NCI-H1092 (cell line): Measurements from ENCODE around the gene HTR2C.
"Not testable (repeated sequence)": the region's sequence is repeated elsewhere in the genome, so short reads cannot be mapped to it uniquely, and the experiment has no call there.

Experiments used
- DNase-seq: peaks from one replicate; lab custom pipeline; 2025; lab: John Stamatoyannopoulos, UW

HTR2C gene

DNA sequence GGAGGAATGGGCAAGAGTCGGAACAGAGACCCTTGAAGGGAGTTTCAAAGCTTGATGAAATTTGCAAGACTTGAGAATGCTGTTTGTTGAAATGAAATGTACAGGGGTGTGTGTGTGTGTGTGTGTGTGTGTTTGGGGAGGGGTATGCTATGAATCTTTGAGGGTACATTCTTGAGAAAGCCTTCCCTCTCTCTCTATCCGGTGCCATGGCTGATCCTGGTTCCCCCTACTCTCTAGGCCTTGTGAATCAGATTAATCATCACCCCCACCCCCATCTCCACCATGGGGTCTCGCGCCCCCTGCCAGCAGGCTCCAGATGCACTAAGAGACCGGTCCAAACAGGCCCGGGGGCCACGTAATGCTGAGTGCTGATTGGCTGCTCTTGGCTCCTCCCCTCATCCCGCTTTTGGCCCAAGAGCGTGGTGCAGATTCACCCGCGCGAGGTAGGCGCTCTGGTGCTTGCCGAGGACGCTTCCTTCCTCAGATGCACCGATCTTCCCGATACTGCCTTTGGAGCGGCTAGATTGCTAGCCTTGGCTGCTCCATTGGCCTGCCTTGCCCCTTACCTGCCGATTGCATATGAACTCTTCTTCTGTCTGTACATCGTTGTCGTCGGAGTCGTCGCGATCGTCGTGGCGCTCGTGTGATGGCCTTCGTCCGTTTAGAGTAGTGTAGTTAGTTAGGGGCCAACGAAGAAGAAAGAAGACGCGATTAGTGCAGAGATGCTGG, at the start of gene HTR2C:
Gene HTR2C (plus strand): TSS at position 441 of the 729 bp plus-strand sequence. CDS start 142,851 bp downstream, outside the sequence.
- no peak for DNase-seq

DNA sequence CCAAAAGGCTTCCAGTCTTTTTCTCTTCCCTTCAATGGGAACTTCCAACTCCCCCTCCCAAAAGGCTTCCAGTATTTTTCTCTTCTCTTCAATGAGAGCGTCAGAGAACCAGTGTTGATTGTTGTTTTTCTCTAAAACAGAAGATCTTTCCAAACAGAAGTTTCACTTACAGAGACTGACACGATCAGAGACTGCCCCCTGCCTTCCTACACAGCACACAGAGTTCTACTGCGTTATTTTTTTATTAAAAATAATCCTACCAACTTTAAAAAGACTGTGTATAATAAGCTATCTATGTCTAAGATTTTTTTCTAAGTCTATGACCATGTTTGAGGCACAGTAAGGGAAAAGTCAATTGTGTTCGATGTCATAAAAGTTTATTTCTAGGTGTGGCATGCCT, 3.5 kb upstream of the HTR2C start:
- DNase-seq, result no peak

- no peak for DNase-seq
Measured at GRCh38 chrX:114581528-114582263, 2.2 kb upstream of the HTR2C start.

GRCh38 chrX:114582264-114582632, 1.6 kb upstream of the HTR2C start:
- no peak for DNase-seq

DNA sequence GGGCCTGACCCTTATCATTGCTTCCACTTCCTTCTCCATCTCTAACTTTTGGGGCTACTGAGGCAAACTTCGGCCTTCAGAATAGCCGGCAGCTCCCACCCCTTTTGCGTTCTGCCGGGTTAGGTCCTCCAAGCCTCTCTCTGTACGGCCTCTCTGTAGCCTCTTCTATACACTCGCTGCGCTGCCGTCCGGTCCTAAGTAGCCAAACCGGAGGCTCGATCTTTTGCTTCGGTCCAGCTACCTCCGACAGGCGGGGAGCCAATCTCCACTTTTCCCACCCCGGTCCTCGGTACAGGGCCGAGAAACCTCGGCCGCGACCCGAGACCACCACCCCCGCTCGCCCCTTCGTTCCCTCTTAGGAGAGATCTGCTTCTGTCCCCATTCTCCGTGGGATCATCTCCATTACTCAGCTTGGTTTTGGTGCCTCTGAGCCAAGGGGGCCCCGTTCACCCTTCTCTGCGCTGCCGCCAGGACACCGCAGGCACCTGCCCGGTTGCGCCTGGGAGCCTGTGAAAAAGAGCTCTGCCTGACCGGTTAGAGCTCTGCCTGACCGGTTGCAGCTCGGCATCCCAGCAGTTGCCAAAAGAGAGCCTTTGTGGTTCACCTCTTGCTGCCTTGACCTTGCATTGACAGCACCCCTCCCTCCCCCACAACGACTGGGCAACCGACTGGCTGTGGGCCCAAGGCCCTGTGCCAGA, 1.0 kb upstream of the HTR2C start:
- no peak for DNase-seq

DNA sequence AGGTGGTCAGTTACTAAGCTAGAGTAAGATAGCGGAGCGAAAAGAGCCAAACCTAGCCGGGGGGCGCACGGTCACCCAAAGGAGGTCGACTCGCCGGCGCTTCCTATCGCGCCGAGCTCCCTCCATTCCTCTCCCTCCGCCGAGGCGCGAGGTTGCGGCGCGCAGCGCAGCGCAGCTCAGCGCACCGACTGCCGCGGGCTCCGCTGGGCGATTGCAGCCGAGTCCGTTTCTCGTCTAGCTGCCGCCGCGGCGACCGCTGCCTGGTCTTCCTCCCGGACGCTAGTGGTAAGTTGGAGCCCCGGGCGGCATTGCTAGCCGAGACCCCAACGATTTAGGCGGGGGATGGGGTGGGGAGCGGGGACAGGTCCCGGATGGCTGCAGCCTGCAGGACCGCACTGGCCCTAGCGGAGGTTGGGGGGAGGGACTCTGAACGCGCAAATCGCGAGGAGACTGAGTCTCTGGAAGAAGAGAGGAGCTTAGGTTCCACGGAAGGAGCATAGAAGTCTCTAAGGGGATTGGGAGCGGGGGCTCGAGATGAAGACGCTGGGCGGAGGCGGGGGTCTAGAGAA, 573 bp downstream of the HTR2C start:
- no peak for DNase-seq

DNA sequence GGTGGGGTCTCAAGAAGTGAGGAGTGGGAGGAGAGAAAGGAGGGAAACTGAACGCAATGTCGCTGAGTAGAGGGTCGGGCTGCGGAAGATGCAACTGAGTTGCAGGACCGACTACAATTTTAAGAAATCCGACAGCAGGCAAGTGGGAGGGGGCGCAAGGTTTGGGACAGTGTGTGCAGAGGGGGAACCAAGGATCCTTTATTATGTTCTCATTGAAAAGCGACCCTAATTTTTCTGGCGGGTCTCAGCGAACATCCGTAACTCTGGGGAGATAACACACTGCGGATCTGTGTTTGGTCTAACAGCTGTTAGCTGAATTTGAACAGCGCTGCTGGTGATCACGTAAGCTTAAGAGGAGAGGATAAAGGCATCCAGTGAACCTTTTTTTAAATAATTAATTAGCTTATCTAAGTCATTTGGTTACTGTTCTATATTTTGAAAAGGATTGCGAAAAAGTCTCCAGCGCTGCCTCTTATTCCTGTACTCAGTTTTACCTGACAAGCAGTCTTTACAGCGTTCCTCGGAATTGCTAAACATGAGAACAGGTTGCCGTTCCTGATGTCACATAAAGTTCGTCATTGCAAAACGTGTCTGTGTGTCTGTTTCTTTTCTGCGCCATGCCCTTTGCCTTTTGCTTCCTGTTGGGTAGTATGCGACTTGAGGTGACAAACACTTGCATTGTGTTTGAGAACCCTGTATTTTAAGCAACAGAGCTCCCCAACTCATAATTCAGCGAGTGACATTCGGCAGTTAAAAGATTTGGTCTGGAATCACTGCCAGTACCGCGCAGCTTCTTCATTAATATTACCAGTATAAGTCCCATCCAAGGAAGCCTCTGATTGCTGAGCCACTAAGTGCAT, 1.3 kb downstream of the HTR2C start:
- DNase-seq, result no peak

DNA sequence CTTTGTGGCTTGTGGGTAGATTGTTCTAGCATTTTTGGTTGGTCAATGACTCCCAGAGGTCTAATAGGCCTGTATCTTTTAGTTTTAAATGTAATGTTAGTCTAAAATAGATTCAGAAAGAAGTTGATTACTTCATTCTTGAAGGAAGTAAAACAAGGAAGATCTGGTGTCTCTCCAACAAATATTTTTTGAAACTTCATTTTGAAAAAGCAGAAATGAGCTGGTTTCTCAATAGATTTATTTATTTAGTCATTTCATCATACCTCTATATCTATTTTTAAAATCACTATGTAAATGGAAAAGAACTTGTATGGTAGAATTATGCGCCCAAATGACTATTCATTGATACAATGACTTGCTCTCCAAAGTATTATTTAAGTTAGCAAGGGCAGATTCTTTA, 7.2 kb downstream of the HTR2C start:
- DNase-seq, result no peak

- no peak for DNase-seq
Measured at GRCh38 chrX:114599305-114599704, 15.4 kb downstream of the HTR2C start.

- no peak for DNase-seq
Measured at GRCh38 chrX:114599911-114600310, 16.0 kb downstream of the HTR2C start.

DNA sequence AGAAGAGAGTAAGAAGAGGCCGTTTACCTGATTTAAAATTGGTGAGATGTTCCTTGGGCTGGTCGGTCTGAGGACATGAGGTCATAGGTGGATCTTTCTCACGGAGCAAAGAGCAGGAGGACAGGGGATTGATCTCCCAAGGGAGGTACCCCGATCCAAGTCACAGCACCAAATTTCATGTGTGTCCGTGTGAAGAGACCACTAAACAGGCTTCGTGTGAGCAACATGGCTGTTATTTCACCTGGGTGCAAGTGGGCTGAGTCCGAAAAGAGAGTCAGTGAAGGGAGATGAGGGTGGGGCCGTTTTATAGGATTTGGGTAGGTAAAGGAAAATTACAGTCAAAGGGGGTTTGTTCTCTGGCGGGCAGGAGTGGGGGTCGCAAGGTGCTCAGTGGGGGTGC, 22.7 kb downstream of the HTR2C start:
- DNase-seq, result not testable (repeated sequence)

DNA sequence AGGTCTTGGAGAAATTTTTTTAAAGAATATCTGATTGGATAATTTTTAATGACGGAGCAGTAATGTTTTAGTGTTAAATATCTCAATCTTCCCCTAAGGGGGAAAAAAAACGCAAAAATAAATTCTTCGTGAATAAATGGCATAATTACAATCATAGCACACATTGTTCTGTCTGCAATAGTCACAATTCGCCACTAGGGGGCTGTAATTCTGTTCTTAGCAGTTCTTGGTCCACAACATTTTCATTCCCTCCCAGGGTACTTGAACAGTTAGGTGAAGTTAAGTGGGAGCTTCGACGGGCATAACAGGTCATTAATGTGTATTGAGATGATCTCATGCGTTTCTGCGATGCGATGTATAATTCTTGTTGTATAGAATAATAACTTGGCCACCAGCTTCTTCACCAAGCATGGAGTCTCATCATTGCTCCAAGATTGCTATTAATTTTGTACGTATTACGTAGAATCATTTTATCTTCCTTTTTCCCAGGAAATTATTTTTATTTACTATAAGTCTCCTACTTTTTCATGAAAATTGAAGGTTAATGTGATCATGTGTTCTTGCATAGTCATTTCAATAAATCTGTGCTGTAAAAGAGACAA, 27.2 kb downstream of the HTR2C start:
- peak; percentile 1 for DNase-seq

DNA sequence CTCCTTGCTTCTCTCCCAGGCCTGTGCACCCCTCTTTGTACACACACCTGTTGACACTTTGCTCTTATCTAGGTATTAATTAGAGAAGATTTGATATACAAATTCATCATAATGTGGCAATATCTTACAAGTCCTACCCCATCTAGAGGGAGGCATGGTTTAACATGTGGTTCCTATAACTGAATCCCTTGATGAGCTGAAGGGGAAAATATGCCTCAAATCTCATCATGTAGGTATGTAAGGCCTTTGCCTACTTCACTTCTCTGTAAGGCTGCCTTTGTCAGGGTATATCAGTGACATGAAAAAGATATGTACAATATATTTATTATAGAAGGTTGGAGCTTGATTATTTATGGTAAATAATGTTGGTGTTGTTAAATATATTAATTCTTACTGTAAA, 31.9 kb downstream of the HTR2C start:
- no peak for DNase-seq

GRCh38 chrX:114619874-114620273, 36.0 kb downstream of the HTR2C start:
- DNase-seq, result no peak

GRCh38 chrX:114626323-114626722, 42.4 kb downstream of the HTR2C start:
- DNase-seq, result no peak

- no peak for DNase-seq
Measured at GRCh38 chrX:114635986-114636385, 52.1 kb downstream of the HTR2C start.

DNA sequence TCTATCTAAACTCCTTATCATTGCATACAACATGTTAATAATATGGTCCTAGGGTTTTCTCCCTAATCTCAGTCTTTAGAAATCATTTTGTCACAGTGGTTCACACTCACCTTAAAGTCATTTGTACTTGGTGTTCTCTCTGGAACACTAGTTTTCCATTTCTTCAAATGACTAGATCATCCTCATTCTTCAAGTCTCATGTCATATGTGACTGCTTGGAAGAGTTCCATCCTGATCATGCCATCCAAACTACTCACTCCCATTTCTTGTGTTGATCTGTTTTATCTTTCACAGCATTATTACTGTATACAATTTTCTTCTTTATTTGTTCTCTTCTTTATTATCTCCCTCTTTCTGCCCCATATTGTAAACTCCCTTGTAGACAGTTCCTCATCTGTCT, 66.5 kb downstream of the HTR2C start:
- DNase-seq, result no peak

DNA sequence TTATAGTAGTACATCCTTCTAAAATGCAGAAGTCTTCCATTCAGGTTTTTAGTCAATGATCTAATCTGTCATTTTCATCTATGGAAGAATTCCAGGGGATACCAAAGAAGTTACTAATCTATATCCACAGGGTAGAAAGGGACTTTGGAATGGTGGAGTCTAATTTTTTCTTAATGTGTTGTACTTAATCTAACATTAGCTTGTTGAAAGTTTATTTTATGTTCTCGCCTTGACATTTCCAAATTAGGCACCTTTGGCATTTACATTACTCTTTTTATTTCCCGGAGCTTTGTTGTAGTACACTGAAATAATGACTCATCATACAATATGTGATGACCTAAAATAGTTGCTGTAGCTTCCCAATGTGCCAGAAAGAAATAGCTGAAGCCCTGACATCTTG, 91.5 kb downstream of the HTR2C start:
- DNase-seq, result no peak

- not testable (repeated sequence) for DNase-seq
Measured at GRCh38 chrX:114700533-114700932, 116.6 kb downstream of the HTR2C start.

DNA sequence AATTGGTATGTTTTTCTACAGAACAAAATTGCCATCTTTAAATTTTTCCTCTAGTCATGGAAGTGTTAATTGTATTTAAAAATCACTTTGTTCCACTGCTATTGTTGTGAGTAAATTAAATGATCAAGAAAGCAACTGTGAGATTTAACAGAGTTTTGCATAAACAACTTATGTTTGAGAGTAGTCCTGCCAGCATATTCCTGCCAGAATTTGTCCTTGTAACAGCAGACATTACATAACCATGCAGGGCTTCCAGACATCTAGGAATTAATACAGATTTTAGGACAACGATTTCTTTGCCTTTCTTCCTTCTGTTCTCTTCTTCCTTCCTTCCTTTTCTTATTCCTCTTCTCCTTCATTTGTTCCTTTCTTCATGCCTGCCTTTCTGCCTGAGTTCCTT, 125.5 kb downstream of the HTR2C start:
- DNase-seq, result no peak

DNA sequence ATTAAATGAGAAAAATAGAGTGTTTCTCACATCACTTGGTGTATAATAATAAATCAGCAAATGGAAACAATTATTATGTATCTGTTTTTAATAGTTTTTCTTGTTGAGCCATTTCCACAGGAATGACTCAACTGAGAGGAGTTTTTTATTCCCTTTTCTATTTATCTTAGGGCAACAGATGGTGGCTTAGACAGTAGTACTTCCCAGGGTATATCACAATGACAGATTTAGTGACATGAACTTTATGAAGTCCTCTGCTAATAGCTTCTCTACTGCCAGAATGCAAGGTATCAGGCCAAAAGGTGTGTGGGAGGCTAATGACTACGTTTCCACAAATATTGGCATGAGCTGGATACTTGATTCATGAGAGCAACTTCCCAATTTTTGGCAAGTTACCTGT, 126.7 kb downstream of the HTR2C start:
- no peak for DNase-seq
